Mucosa of descending colon (tissue), 3 donors: Measurements from ENCODE around the gene MALRD1. TPM values are rescaled to one million over a fixed set of nuclear protein-coding genes. Genes with fewer than 3 reads are reported as not detected.

Experiments used
- ATAC-seq: fragments of 200-7000 bp; cut with Tn5 transposase; one replicate; pipeline ENCODE4 v1.9.1; 2020; ENCODE audit warnings: mild to moderate bottlenecking, moderate library complexity
- DNase-seq, 3 donors: peaks; one replicate each; pipeline ENCODE4 v3.0.0-alpha.2; 2020
- H3K36me3 ChIP-seq: fragments of 200-600 bp; one replicate; pipeline ENCODE4 v1.8.0; 2021; ENCODE audit warnings: low read depth, mild to moderate bottlenecking
- H3K4me1 ChIP-seq: fragments of 200-600 bp; one replicate; pipeline ENCODE4 v1.8.0; 2021; ENCODE audit warnings: low read depth, mild to moderate bottlenecking
- H3K4me3 ChIP-seq: fragments of 200-600 bp; one replicate; pipeline ENCODE4 v1.8.0; 2021; ENCODE audit warnings: mild to moderate bottlenecking
- H3K9me3 ChIP-seq: fragments of 200-600 bp; one replicate; pipeline ENCODE4 v1.8.0; 2021; ENCODE audit warnings: mild to moderate bottlenecking
- intact Hi-C, 2 donors: fragments of 100-400 bp; cut with DNase I in 1 of 2; cut with micrococcal nuclease in 1 of 2; formaldehyde crosslinking; loops; one replicate each; pipeline versions ENCODE4 v1.11.0 to v1.11.1; 2022; cut with DNase I, micrococcal nuclease
- total RNA-seq, 3 donors: library from RNA; stranded (reverse); fragmentation: NEBNext Ultra II Directional in 2 of 3; extraction: Animal tissue kit (Norgen Biotek cat#: 25700) in 2 of 3; gene quantifications; one replicate each; pipeline versions ENCODE4 v1.2.1 to v1.2.4, GENCODE V29; 2021 to 2023
- TF ChIP-seq, protein P1 (sequence below): fragments of 200-600 bp; IDR thresholded peaks from one replicate; pipeline ENCODE4 v1.8.0; 2022; ENCODE audit warnings: antibody characterized with exemption, mild to moderate bottlenecking
- donor health status: DM: no; HTN: no; CAD: no; lungs with moderate emphysema.
- donor health status: DM: no; HTN: no; CAD: no.
- donor health status: DM: no; HTN: yes; CAD: no.

Gene MALRD1
- total RNA-seq, 3 donors from 2014 or later, result 0.41 to 0.90 (median 0.60) TPM

DNA sequence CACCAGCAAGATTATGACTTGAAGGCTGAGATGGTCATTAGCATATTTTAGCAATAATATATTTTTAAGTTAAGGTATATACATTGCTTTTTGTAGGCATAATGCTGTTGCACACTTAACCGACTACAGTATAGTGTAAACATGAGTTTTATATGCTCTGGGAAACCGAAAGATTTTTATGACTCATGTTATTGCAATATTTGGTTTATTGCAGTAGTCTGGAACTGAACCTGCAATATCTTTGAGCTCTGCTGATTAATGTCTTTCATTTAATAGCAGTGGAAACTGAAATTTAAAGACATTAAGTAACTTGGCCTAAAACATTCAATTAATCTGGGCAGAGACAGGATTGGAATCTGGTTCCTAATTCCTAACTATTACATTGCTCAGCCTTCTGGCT lies 500.9 kb downstream of the MALRD1 start:
- peak; percentile 87 for ATAC-seq
- intact Hi-C loops, result no loop called here
- Histone ChIP-seq H3K4me3 (no peak overlapping the region), H3K4me1 (no peaks in the 10 kb centered on the region), H3K36me3 (no peaks in the 10 kb centered on the region), H3K9me3 (no peaks in the 10 kb centered on the region)
- DNase-seq, result no peak
- TF ChIP-seq, protein P1, sequence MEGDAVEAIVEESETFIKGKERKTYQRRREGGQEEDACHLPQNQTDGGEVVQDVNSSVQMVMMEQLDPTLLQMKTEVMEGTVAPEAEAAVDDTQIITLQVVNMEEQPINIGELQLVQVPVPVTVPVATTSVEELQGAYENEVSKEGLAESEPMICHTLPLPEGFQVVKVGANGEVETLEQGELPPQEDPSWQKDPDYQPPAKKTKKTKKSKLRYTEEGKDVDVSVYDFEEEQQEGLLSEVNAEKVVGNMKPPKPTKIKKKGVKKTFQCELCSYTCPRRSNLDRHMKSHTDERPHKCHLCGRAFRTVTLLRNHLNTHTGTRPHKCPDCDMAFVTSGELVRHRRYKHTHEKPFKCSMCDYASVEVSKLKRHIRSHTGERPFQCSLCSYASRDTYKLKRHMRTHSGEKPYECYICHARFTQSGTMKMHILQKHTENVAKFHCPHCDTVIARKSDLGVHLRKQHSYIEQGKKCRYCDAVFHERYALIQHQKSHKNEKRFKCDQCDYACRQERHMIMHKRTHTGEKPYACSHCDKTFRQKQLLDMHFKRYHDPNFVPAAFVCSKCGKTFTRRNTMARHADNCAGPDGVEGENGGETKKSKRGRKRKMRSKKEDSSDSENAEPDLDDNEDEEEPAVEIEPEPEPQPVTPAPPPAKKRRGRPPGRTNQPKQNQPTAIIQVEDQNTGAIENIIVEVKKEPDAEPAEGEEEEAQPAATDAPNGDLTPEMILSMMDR, result no peak

DNA sequence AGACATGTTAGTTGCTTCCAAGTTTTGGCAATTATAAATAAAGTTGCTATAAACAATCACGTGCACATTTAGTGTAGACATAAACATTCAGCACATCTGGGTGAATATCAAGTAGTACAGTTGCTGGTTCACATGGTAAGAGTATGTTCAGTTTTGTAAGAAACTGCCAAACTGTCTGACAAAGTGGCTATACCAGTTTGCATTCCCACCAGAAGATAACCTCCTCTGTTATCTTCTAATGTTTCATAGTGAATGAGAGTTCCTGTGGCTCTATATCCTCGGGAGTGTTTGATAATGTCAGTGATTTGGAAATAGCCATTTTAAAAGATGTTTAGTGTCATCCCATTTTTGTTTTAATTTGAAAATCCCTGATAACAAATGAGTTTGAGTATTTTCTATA lies 508.1 kb downstream of the MALRD1 start:
- TF ChIP-seq, protein P1, result no peak
- Histone ChIP-seq H3K4me1 (no peaks in the 10 kb centered on the region), H3K4me3 (no peak overlapping the region), H3K36me3 (no peaks in the 10 kb centered on the region), H3K9me3 (no peaks in the 10 kb centered on the region)
- DNase-seq, result no peak
- intact Hi-C loops, result no loop called here
- no peak for ATAC-seq

DNA sequence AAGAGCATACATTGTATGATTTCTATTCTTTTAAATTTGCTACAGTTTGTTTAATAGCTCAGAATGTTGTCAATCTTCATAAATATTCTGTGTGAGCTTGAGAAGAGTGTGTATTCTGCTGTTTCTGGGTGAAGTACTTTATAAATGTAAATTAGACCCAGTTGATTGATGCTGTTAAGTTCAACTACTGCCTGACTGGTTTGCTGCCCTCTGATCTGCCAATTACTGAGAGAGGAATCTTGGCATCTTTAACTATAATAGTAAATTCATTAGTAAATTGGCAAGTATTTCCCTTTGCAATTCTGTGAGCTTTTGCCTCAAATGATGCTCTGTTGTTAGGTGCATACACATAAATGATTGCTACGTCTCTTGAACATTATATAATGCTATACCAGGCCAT lies 512.6 kb downstream of the MALRD1 start:
- intact Hi-C loops, result no loop called here
- Histone ChIP-seq H3K9me3 (no peaks in the 10 kb centered on the region), H3K4me1 (no peaks in the 10 kb centered on the region), H3K4me3 (no peak overlapping the region), H3K36me3 (no peaks in the 10 kb centered on the region)
- TF ChIP-seq, protein P1, result no peak
- DNase-seq, result no peak
- ATAC-seq, result no peak

DNA sequence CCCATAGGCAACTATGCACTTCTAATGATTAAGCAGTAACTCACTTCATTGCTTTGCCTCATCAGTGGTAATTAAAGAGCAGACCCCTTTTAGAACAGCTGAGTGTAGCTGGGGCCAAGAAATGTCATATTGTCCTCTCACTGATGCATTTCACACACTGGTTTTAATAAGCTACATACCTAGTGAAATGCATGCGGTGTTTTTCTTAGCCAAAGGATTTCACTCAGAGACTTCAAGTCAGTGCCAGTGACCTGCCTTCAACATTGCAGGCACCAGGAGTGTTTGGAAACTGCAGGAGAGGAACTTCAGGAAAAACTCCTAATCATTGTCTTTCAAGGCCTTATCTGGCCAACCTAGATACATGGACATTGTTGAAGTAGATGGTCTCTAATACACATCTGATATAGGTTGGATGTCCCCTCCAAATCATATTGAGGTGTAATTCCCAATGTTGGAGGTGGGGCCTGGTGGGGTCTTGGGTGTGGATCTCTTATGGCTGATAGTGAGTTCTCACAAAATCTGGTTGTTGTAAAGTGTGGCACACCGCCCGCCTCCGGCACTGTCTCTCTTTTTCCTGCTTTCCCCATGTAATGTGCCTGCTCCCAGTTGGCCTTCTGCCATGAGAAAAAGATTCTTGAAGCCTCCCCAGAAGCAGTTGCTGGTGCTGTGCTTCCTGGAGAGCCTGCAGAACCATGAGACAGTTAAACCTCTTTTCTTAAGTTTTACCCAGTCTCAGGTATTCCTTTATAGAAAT lies 515.0 kb downstream of the MALRD1 start:
- Histone ChIP-seq H3K9me3 (no peaks in the 10 kb centered on the region), H3K36me3 (no peaks in the 10 kb centered on the region), H3K4me1 (no peaks in the 10 kb centered on the region), H3K4me3 (no peak overlapping the region)
- intact Hi-C loops, result no loop called here
- ATAC-seq, result no peak
- no peak for DNase-seq
- TF ChIP-seq, protein P1, result no peak

DNA sequence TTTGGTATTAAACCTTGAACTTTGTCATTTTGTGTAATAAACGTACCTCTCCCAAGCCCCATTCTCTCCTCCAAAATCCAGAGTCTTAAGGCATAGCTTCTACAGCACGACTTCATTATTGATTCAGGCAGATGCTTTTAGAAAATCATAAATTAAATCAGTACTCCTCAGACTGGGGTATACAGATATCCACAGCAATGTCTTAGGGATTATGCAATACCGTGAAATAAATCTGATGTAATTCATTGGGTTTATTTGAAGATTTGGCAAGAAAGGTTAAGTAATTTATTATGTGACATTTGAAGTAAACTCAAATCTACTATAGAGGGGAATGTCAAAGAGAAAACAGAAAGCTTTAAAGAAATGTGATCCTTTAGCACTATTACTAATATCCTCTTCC lies 521.5 kb downstream of the MALRD1 start:
- H3K36me3 ChIP-seq, result no peaks in the 10 kb centered on the region
- intact Hi-C loops, result no loop called here
- H3K4me1 ChIP-seq, result no peaks in the 10 kb centered on the region
- DNase-seq (no peak), ATAC-seq (no peak)
- H3K9me3 ChIP-seq, result no peaks in the 10 kb centered on the region
- TF ChIP-seq, protein P1, result no peak
- H3K4me3 ChIP-seq, result no peak overlapping the region

DNA sequence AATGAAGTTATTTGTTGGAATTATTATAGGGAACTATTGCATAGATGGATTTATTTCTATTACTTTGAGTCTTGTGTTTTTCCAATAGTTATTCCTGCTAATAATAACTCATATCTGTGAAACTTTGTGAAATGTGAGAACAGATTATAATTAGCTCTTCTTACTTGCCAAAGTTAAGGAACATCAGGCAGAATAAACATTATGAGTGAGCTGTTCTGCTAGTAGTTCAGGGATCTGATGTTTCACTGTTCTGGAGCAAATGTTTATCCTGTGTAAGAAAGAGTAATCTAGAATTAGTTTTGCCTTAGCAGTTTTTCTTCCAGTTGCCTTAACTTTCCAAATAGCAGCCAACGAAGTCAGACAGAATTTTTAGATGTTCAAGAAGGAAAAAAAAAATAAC lies 522.4 kb downstream of the MALRD1 start:
- TF ChIP-seq, protein P1, result no peak
- ATAC-seq (no peak), DNase-seq (no peak)
- no peak overlapping the region for H3K4me3 ChIP-seq
- no peaks in the 10 kb centered on the region for H3K36me3 ChIP-seq
- no peaks in the 10 kb centered on the region for H3K9me3 ChIP-seq
- no peaks in the 10 kb centered on the region for H3K4me1 ChIP-seq
- intact Hi-C loops, result no loop called here
